H1 (cell line): ENCODE measurements around the gene HSPA1A.
"Not testable (repeated sequence)": the region's sequence is repeated elsewhere in the genome, so short reads cannot be mapped to it uniquely, and the experiment has no call there.

Source experiments
- CTCF ChIP-seq, 3 experiments: IDR thresholded peaks; 1 replicate in 2 of 3; 2 replicates in 1 of 3; pipeline versions ENCODE4 v1.5.1 to v1.6.1; 2011; ENCODE audit warnings: low read length in 3 of 3, mild to moderate bottlenecking in 3 of 3, inconsistent platforms in 2 of 3, low read depth in 1 of 3, moderate library complexity in 1 of 3; ENCODE audit not compliant: insufficient read depth in 1 of 3; ENCODE audit errors: control extremely low read depth in 1 of 3
- GTF2F1 ChIP-seq: IDR thresholded peaks from 2 replicates; pipeline ENCODE4 v1.6.1; 2012; ENCODE audit warnings: low read depth, low read length, improper control_type of control experiment, borderline replicate concordance
- HDAC6 ChIP-seq: IDR thresholded peaks from one replicate; pipeline ENCODE4 v1.7.1; 2012; ENCODE audit warnings: low read depth, mild to moderate bottlenecking, inconsistent platforms, low read length, moderate library complexity
- JUN ChIP-seq: IDR thresholded peaks from 2 replicates; pipeline ENCODE4 v1.6.1; 2011; ENCODE audit warnings: low read depth, mild to moderate bottlenecking, improper control_type of control experiment, low read length
- KDM4A ChIP-seq: IDR thresholded peaks from one replicate; pipeline ENCODE4 v1.7.1; 2012; ENCODE audit warnings: low read depth, mild to moderate bottlenecking, moderate library complexity, low read length, inconsistent platforms; ENCODE audit not compliant: severe bottlenecking
- NANOG ChIP-seq: IDR thresholded peaks from 2 replicates; pipeline ENCODE4 v1.6.1; 2011; ENCODE audit warnings: low read length, low read depth, mild to moderate bottlenecking, inconsistent platforms; ENCODE audit not compliant: insufficient read depth, poor library complexity, severe bottlenecking
- POLR2A ChIP-seq, 2 experiments: IDR thresholded peaks; 1 replicate in 1 of 2; 2 replicates in 1 of 2; pipeline ENCODE4 v1.6.1; 2011; ENCODE audit warnings: low read depth in 2 of 2, low read length in 2 of 2, mild to moderate bottlenecking in 2 of 2; ENCODE audit errors: control extremely low read depth in 1 of 2
- POLR2AphosphoS5 ChIP-seq: IDR thresholded peaks from 2 replicates; pipeline ENCODE4 v1.6.1; 2011; ENCODE audit warnings: low read depth, low read length
- SIX5 ChIP-seq: IDR thresholded peaks from 2 replicates; pipeline ENCODE4 v1.6.1; 2011; ENCODE audit warnings: mild to moderate bottlenecking, low read depth, low read length
- SRF ChIP-seq: IDR thresholded peaks from 2 replicates; pipeline ENCODE4 v1.6.1; 2011; ENCODE audit warnings: mild to moderate bottlenecking, low read depth, low read length, moderate library complexity

- not testable (repeated sequence) for TF ChIP-seq GTF2F1; JUN; SRF; CTCF (IDR thresholded peaks at IDR 0.05; ENCODE audit: control extremely low read depth in 1 of 3, insufficient read depth in 1 of 3, low read depth in 1 of 3, low read length in 3 of 3); POLR2AphosphoS5; SIX5; POLR2A (IDR thresholded peaks at IDR 0.05; ENCODE audit: control extremely low read depth in 1 of 2, low read depth in 2 of 2, low read length in 2 of 2); NANOG; HDAC6; KDM4A
Observed at GRCh38 chr6:31864123-31864562, 48.8 kb downstream of the HSPA1A start.
